Osteocyte (in vitro differentiated cells): ENCODE results near the gene ATE1. TPM values are rescaled to one million over a fixed set of nuclear protein-coding genes. Genes with fewer than 3 reads are reported as not detected.
"Not testable (repeated sequence)": the region's sequence is repeated elsewhere in the genome, so short reads cannot be mapped to it uniquely, and the experiment has no call there.

Source experiments
- DNase-seq: peaks from one replicate; pipeline ENCODE4 v3.0.0; 2021; ENCODE audit warnings: mixed read lengths; ENCODE audit not compliant: unreplicated experiment; ENCODE audit errors: extremely low spot score
- H3K27ac Mint-ChIP-seq: one replicate; pipeline ENCODE4 v1.8.0; 2021; ENCODE audit warnings: mild to moderate bottlenecking, mixed read lengths; ENCODE audit not compliant: unreplicated experiment
- H3K27me3 Mint-ChIP-seq: one replicate; pipeline ENCODE4 v1.8.0; 2021; ENCODE audit warnings: mixed read lengths; ENCODE audit not compliant: unreplicated experiment
- H3K36me3 Mint-ChIP-seq: one replicate; pipeline ENCODE4 v1.8.0; 2021; ENCODE audit warnings: mixed read lengths; ENCODE audit not compliant: unreplicated experiment
- H3K4me1 Mint-ChIP-seq: one replicate; pipeline ENCODE4 v1.8.0; 2021; ENCODE audit warnings: mixed read lengths; ENCODE audit not compliant: unreplicated experiment
- H3K4me3 Mint-ChIP-seq: one replicate; pipeline ENCODE4 v1.8.0; 2021; ENCODE audit warnings: mild to moderate bottlenecking, moderate library complexity, mixed read lengths; ENCODE audit not compliant: unreplicated experiment
- H3K9me3 Mint-ChIP-seq: one replicate; pipeline ENCODE4 v1.8.0; 2021; ENCODE audit warnings: mixed read lengths; ENCODE audit not compliant: unreplicated experiment
- CTCF ChIP-seq: fragments of 200-600 bp; sonication (generic); IDR thresholded peaks from 2 replicates; pipeline ENCODE4 v1.5.0; 2021; ENCODE audit warnings: antibody characterized with exemption, mild to moderate bottlenecking, moderate library complexity
- total RNA-seq: library from RNA; stranded (reverse); gene quantifications from 2 replicates; pipeline ENCODE4 v1.2.1, GENCODE V29; 2021

The ATE1 gene
- total RNA-seq, 1 donor from 2014 or later, result 29.0 TPM

DNA sequence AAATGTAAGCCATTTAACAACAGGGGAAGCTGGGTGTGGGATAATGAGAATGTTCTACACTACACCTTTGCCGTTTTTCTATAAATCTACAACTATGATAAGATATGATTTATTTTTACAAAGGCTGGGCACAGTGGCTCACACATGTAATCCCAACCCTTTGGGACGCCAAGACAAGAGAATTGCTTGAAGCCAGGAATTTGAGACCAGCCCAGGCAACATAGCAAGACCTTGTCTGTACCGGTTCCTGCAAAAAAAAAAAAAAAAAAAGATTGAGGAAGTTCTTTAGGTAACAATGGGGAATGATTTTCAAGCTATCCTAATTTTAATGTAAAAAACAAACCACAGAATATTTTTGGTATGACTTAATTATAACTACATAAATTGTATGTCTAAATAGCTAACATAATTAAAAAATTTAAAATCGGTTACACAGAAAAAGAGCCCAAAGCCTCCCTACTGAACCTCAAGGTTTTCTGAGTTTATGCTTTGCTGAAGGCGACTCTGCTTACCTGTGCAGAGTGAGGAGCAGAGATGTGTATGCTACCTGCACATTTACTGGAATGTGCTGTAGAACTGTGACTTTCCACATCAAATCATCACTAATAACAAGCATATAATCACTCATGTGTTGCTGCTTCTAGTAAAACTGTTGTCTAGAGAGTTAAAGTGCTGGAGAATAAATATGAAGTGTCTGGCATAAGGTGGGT is 163.4 kb downstream of the ATE1 start:
- H3K27ac Mint-ChIP-seq, result no peak overlapping the region
- no peak overlapping the region for H3K4me3 Mint-ChIP-seq
- DNase-seq, result no peak
- peaks cover 39% of the 10 kb centered on the region for H3K9me3 Mint-ChIP-seq
- H3K27me3 Mint-ChIP-seq, result no peaks in the 10 kb centered on the region
- H3K4me1 Mint-ChIP-seq, result peaks cover 7% of the 10 kb centered on the region
- TF ChIP-seq CTCF, result no peak
- peaks cover 33% of the 10 kb centered on the region for H3K36me3 Mint-ChIP-seq

DNA sequence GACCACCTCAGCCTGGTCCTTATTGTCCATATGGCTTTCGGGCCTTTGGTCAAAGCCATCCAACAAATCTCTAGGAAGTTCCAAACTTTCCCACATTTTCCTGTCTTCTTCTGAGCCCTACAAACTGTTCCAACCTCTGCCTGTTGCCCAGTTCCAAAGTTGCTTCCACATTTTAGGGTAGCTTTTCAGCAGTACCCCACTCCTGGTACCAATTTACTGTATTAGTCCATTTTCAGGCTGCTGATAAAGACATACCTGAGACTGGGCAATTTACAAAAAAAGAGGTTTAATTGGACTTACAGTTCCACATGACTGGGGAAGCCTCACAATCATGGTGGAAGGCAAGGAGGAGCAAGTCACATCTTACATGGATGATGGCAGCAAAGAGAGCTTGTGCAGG is 170.6 kb downstream of the ATE1 start:
- H3K4me3 Mint-ChIP-seq, DNase-seq, H3K27me3 Mint-ChIP-seq, H3K27ac Mint-ChIP-seq: not testable (repeated sequence)
- Mint-ChIP-seq H3K9me3 (peaks cover 23% of the 10 kb centered on the region), H3K36me3 (peaks cover 48% of the 10 kb centered on the region), H3K4me1 (peaks cover 14% of the 10 kb centered on the region)

DNA sequence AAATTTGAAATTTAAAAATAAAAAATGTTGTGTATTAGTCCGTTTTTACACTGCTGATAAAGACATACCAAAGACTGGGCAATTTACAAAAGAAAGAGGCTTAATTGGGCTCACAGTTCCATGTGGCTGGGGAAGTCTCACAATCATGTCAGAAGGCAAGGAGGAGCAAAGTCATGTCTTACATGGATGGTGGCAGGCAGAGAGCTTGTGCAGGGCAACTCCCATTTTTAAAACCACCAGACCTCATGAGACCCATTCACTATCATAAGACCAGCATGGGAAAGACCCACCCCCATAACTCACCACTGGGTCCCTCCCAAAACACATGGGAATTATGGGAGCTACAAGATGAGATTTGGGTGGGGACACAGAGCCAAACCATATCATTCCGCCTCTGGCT is 172.3 kb downstream of the ATE1 start:
- Mint-ChIP-seq H3K9me3 (peaks cover 16% of the 10 kb centered on the region), H3K4me1 (peaks cover 15% of the 10 kb centered on the region), H3K36me3 (peaks cover 38% of the 10 kb centered on the region)
- H3K4me3 Mint-ChIP-seq, H3K27ac Mint-ChIP-seq, DNase-seq, H3K27me3 Mint-ChIP-seq: not testable (repeated sequence)

DNA sequence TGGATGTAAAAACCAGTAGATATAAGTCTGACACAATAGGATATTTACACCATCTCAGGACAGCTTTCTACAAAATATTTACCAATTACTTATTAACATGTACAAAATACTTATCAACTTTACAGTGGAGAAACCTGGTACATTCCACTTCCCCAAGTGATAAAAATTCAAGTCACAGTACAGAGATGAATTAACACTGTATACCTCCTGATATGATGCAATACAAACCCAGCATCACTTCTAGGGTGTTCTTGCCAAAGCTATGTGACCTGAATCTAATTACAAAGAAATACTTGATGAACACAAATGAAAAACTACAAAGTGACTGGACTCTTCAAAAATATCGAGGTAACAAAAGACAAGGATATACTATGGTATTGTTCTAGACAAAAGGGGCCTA is 173.2 kb downstream of the ATE1 start:
- Mint-ChIP-seq H3K36me3 (peaks cover 31% of the 10 kb centered on the region), H3K4me1 (peaks cover 15% of the 10 kb centered on the region), H3K27ac (peak overlapping the region; percentile 70), H3K9me3 (peaks cover 9% of the 10 kb centered on the region), H3K27me3 (no peaks in the 10 kb centered on the region), H3K4me3 (no peak overlapping the region)
- TF ChIP-seq CTCF, result no peak
- no peak for DNase-seq

GRCh38 chr10:121753726-121754476 is 173.9 kb downstream of the ATE1 start:
- DNase-seq, result no peak
- TF ChIP-seq CTCF, result peak; percentile 57
- no peak overlapping the region for H3K4me3 Mint-ChIP-seq

DNA sequence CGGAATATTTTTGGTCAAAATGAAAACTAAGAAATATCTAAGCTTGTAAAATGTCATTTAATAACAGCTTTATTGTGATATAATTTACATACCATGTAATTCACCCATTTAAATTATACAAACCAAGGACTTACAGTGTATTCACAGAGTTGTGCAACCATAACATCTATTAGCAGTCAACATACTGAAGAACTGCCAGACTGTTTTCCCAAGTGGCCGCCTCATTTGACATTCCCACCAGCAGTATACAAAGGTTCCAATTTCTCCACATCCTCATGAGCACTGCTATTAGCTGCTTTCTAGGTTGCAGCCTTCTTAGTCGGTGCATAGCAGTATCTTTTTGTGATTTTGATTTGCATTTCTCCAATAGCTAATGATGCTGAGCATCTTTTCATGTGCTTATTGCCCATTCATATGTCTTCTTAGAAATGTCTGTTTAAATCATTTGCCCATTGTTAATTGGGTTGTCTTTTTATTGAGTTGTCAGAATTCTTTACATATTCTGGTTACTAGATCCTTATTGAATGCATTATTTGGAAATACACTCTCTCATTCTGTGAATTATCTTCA is 176.6 kb downstream of the ATE1 start:
- no peak for TF ChIP-seq CTCF
- no peak overlapping the region for H3K27ac Mint-ChIP-seq
- H3K36me3 Mint-ChIP-seq, result peaks cover 10% of the 10 kb centered on the region
- no peaks in the 10 kb centered on the region for H3K9me3 Mint-ChIP-seq
- DNase-seq, result no peak
- no peaks in the 10 kb centered on the region for H3K27me3 Mint-ChIP-seq
- no peak overlapping the region for H3K4me3 Mint-ChIP-seq
- peaks cover 15% of the 10 kb centered on the region for H3K4me1 Mint-ChIP-seq

More at GRCh38 chr10:121753726-121754476, 173.9 kb downstream of the ATE1 start:
- peaks cover 15% of the 10 kb centered on the region for H3K4me1 Mint-ChIP-seq
- peak overlapping the region; percentile 70 for H3K27ac Mint-ChIP-seq
- H3K27me3 Mint-ChIP-seq, result no peaks in the 10 kb centered on the region
- H3K9me3 Mint-ChIP-seq, result peaks cover 8% of the 10 kb centered on the region
- peaks cover 27% of the 10 kb centered on the region for H3K36me3 Mint-ChIP-seq
